Measurements from ENCODE around the gene NTN5. TPM values are rescaled to one million over a fixed set of nuclear protein-coding genes. Genes with fewer than 3 reads are reported as not detected.

The NTN5 gene
- total and polyA plus RNA-seq, 11 donors: 0.11 to 0.42 (median 0.16) TPM; not detected in 7

- H3K36me3 ChIP-seq: no peaks in the 10 kb centered on the region
- peaks cover 0 to 35% (median 18%) of the 10 kb centered on the region in 12 donors for H3K4me1 ChIP-seq
- H3K4me3 ChIP-seq: peak overlapping the region in 2 of 12 donors; percentile 10 to 33
- intact Hi-C loops (cut with DNase I): loop anchor here in 7 of 10 donors (5.0 to 10.0 kb wide), 6 partner anchors 75 to 335 kb away; partner anchors contain the start of genes HSD17B14 (in 2 of the 7), FTL (in 1 of the 7) and MAMSTR (in 1 of the 7)
- H3K27ac ChIP-seq: no peak overlapping the region
- DNase-seq (peak in 2 of 5 donors; percentile 34), ATAC-seq (no peak)
- WGBS, 4 donors: 58 to 68% (median 65%) methylated on average over 32 to 33 of the region's 33 CpGs
- no peaks in the 10 kb centered on the region for H3K27me3 ChIP-seq
- TF ChIP-seq CTCF (IDR thresholded peaks at IDR 0.05): no peak
- TF ChIP-seq POLR2A (IDR thresholded peaks at IDR 0.05): no peak
- no peaks in the 10 kb centered on the region for H3K9me3 ChIP-seq
Measured at GRCh38 chr19:48639483-48640375, 33.1 kb downstream of the NTN5 start.

- 76 to 84% (median 79%) methylated on average over 16 of the region's 16 CpGs for WGBS, 4 donors
- intact Hi-C loops (cut with DNase I): loop anchor here in 1 of 10 donors (5.0 kb wide), 1 partner anchor 333 kb away; no protein-coding TSS in a partner anchor
- peak in 2 of 5 donors; percentile 29 to 41 for DNase-seq
Measured at GRCh38 chr19:48638831-48639381, 33.9 kb downstream of the NTN5 start.

GRCh38 chr19:48637948-48638830 lies 34.6 kb downstream of the NTN5 start:
- DNase-seq: peak; percentile 83 to 91 (median 88)

More at GRCh38 chr19:48638831-48639381, 33.9 kb downstream of the NTN5 start:
- Histone ChIP-seq H3K4me1 (peaks cover 6 to 40% (median 22%) of the 10 kb centered on the region in 12 donors), H3K27ac (peak overlapping the region in 10 of 12 donors; percentile 85 to 100 (median 97)), H3K27me3 (no peaks in the 10 kb centered on the region), H3K36me3 (no peaks in the 10 kb centered on the region), H3K4me3 (peak overlapping the region in 7 of 12 donors; percentile 70 to 93 (median 85)), H3K9me3 (no peaks in the 10 kb centered on the region)
- TF ChIP-seq POLR2A (IDR thresholded peaks at IDR 0.05) (no peak), CTCF (IDR thresholded peaks at IDR 0.05) (no peak)
- no peak for ATAC-seq

More at GRCh38 chr19:48637948-48638830, 34.6 kb downstream of the NTN5 start:
- H3K36me3 ChIP-seq: peaks cover 0 to 4% (median 0%) of the 10 kb centered on the region in 9 donors
- peak overlapping the region; percentile 6 to 93 (median 78) for H3K4me3 ChIP-seq
- intact Hi-C loops (cut with DNase I): loop anchor here in 1 of 10 donors (2.0 to 5.0 kb wide), 2 partner anchors 19 to 334 kb away; partner anchors contain the start of genes RPL18 and SPHK2
- WGBS, 4 donors: 8 to 10% (median 9%) methylated on average over 29 of the region's 29 CpGs
- H3K9me3 ChIP-seq: no peaks in the 10 kb centered on the region
- H3K27me3 ChIP-seq: no peaks in the 10 kb centered on the region
- H3K4me1 ChIP-seq: peaks cover 14 to 47% (median 29%) of the 10 kb centered on the region in 12 donors
- no peak for TF ChIP-seq POLR2A (IDR thresholded peaks at IDR 0.05)
- peak in 1 of 12 donors; percentile 15 for TF ChIP-seq CTCF (IDR thresholded peaks at IDR 0.05)
- ATAC-seq: peak; percentile 39 to 58 (median 46)
- H3K27ac ChIP-seq: peak overlapping the region; percentile 85 to 100 (median 96)

Measured in heart left ventricle (tissue), 16 donors.